ENCODE data around the gene TFCP2.
A peak's percentile ranks its signal among the peaks of the same experiment; 100 is the strongest.

Gene TFCP2

DNA sequence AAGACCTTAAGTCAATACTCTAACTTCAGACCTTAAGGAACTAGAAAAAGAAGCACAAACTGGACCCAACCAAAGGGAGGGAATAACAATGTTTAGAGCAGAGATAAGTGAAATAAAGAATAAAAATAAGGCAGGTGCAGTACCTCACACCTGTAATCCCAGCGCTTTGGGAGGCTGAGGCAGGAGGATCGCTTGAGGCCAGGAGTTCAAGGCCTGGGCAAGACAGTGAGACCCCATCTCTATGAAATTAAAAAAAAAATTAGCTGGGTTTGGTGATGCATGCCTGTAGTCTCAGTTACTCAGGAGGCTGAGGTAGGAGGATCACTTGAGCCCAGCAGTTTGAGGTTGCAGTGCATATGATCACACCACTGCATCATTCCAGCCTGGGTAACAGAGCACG is 9.1 kb downstream of the TFCP2 start:
- no peak for DNase-seq (ENCODE audit: low read depth)

DNA sequence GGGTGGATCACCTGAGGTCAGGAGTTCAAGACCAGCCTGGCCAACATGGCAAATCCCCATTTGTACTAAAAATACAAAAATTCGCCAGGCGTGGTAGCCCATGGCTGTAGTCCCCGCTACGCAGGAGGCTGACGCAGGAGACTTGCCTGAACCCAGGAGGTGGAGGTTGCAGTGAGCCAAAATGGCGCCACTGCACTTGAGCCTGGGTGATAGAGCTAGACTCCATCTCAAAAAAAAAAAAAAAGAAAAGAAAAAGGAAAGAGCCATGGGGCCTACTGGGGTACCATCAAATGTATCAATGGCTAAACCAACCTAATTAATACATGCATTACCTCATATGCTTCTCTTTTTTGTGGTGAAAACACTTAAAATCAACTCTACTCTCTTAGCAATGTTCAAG is 10.7 kb downstream of the TFCP2 start:
- DNase-seq (ENCODE audit: low read depth), result no peak
- no peak overlapping the region for H3K4me3 ChIP-seq (ENCODE audit: low read depth, low read length)

More for the DNA sequence above, 9.1 kb downstream of the TFCP2 start:
- no peak overlapping the region for H3K4me3 ChIP-seq (ENCODE audit: low read depth, low read length)

DNA sequence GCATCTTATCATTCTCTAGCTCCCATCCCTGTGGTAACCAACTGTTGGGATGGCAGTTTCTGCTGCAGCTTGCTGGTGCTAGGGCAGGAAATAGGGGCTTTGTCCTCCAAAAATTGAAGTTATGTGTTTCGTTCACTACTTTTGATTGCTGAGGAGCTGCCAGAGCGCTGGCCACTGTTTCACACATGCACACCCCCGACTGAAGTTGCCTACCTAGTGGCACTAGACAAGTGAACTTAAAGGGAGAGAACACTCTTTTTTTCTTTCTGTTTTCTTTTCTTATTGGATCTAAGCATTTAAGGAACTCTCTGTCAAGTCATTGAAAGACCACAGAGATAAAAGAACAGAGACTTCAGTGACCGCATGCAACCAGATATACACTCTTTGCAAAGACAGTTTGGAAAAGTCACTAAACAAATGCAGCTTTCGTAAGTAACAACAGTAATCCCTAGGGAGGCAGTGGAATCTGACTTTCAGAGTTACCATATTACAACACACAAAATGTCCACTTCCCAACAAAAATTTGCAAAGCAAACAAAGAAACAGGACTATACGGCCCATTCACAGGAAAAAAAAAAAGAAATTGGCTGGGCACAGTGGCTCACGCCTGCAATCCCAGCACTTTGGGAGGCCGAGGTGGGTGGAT is 12.0 kb downstream of the TFCP2 start:
- H3K4me3 ChIP-seq (ENCODE audit: low read depth, low read length), result no peak overlapping the region
- DNase-seq (ENCODE audit: low read depth), result peak; percentile 52

DNA sequence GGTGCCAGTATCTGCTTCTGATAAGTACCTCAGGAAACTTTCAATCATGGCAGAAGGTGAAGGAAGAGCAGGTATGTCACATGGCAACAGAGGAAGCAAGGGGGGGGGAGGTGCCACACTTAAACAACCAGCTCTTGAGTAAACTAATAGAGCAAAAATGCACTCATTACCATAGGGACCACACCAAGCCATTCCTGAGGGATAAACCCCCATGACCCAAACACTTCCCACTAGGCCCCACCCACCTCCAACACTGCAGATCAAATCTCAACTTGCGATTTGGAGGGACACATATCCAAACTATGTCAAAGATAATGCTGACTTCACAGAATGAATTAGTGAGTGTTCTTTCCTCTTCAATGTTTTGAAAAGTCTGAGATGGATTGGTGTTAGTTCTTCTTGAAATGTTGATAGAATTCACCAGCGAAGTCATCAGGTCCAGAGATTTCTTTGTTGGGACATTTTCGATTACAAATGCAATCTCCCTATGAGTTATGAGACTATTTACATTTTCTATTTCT is 16.6 kb downstream of the TFCP2 start:
- no peak for DNase-seq (ENCODE audit: low read depth)
- H3K4me3 ChIP-seq (ENCODE audit: low read depth, low read length), result no peak overlapping the region

DNA sequence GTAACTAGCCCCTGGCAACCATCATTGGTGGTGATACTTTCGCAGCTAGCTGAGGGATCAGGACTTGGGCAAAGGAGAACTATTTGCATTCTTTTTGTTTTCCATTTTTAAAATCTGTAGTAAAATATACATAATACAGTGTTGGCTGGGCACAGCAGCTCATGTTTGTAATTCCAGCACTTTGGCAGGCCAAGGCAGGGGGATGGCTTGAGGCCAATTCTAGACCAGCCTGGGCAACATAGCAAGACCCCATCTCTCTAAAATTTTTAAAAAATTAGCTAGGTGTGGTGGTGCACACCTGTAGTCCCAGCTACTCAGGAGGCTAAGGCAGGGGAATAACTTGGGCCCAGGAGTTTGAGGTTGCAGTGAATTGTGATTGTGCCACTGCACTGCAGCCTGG is 20.0 kb downstream of the TFCP2 start:
- no peak overlapping the region for H3K4me3 ChIP-seq (ENCODE audit: low read depth, low read length)
- no peak for DNase-seq (ENCODE audit: low read depth)

DNA sequence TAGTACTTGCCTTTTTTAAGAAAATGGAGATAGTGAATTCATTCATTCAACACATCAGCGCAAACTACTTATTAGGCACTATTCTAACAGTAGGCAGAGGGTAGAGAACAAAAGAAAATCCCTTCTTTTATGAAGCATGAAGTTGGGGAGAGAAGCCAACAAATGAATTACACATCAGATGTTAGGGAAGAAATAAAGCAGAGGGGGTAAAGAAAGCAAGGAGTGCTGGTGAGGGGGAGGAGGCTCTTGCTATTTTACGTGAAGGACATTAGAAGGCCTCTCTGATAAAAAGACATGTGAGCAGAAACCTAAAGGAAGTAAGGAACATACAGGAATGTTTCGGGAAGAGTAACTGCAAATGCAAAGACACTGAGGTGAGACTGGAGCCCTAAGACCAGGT is 22.2 kb downstream of the TFCP2 start:
- H3K4me3 ChIP-seq (ENCODE audit: low read depth, low read length), result no peak overlapping the region
- no peak for DNase-seq (ENCODE audit: low read depth)

DNA sequence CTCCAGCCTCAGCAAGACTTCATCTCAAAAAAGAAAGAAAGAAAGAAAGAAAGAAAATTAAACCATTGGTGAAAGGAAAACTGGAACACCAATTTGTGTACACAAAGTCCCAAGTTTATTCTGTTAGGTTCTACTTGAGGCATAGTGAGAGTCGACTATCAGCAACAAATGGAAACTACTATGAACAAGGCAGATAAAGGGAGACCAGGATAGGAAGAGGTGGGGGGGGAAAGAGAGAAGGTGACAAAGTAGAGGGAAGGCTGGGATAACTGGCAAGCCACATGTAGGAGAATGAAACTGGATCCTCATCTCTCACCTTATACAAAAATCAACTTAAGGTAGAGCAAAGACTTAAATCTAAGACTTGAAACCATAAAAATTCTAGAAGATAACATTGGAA is 25.6 kb downstream of the TFCP2 start:
- DNase-seq (ENCODE audit: low read depth), result no peak
- H3K4me3 ChIP-seq (ENCODE audit: low read depth, low read length), result no peak overlapping the region

DNA sequence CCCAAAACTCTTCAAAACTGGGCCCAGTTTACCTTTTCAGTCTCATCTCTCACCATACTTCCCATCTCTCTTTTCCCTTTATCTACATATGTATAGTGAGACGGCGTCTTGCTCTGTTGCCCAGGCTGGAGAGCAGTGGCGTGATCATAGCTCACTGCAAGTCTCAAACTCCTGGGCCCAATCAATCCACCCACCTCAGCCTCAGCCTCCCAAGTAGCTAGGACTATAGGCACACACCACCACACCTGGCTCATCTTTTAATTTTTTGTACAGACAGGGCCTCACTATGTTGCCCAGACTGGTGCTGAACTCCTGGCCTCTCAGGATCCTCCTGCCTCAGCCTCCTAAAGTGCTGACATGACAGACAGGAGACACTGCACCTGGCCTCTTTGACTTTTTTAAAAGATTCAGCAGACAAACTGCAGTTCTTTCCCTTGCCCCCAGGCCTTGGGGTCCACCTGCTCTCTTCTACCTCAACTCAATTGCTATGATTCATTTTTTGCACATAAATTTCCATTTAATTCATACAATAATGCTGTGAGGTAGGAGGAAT is 33.6 kb downstream of the TFCP2 start:
- no peak for DNase-seq (ENCODE audit: low read depth)
- no peak overlapping the region for H3K4me3 ChIP-seq (ENCODE audit: low read depth, low read length)

DNA sequence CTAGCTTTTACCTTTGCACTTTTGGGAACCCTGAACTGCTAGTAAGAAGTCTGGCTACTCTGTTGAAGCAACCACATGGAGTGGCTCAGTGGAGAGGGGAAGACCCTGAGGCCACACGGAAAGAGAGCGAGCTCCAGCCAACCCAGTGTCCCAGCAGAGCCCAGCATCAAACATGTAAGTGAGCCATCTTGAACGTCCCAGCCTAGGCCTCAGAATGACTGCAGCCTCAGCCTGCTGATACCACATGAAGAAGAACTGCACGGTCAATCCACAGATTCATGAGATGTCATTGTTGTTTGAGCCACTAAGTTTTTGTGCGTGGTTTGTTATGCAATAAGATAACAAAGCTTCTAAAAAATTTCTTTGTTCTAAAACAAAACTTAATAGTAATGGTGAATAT is 40.2 kb downstream of the TFCP2 start:
- no peak for DNase-seq (ENCODE audit: low read depth)
- no peak overlapping the region for H3K4me3 ChIP-seq (ENCODE audit: low read depth, low read length)

DNA sequence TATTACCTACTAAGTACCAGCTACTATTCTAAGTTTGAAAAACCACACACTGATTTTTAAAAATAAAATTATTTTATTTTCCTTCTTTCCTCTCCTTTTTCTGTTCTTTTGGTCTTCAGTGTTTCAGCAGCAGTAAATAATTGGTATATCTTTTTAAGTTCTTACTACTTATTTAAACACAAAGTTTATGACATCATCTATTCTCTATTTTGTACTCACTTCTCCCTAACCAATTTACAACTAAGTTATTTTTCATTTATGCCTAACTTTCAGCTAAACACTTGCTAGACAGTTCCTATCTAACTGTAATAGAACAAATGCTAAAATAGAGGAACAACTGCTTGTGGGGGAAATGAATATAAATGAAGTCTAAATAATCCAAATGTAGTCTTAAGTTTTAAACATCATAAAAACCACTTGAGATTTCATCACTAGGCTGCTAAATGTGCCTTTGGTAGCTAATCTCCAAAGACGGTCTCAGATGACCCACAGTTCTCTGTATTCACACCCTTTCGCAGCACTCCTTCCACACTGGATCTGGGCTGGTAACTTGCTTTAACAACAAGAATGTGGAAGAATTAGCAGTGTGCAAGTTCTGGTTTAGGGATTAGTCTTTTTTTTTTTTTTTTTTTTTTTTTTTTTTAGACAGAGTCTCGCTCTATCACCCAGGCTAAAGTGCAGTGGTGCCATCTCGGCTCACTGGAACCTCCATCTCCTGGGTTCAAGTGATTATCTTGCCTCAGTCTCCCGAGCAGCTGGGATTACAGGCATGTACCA is 41.0 kb downstream of the TFCP2 start:
- no peak overlapping the region for H3K4me3 ChIP-seq (ENCODE audit: low read depth, low read length)

DNA sequence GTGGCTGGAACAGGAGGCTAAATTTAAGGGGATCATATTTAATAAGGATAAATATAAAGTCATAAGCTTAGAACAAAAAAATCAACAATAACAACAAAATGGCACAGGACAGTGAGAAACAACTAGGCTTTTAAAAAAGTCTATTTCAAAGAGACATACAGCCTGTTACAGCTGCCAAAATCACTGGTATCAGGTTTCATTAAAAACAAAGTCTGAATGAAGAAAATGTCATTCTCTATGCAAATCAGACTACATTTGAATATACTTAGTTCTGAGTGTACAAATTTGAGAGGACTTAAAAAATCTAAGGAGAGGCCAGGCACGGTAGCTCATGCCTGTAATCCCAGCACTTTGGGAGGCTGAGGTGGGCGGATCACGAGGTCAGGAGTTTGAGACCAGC is 44.0 kb downstream of the TFCP2 start:
- no peak for DNase-seq (ENCODE audit: low read depth)
- no peak overlapping the region for H3K4me3 ChIP-seq (ENCODE audit: low read depth, low read length)

More for the DNA sequence above, 41.0 kb downstream of the TFCP2 start:
- no peak for DNase-seq (ENCODE audit: low read depth)

DNA sequence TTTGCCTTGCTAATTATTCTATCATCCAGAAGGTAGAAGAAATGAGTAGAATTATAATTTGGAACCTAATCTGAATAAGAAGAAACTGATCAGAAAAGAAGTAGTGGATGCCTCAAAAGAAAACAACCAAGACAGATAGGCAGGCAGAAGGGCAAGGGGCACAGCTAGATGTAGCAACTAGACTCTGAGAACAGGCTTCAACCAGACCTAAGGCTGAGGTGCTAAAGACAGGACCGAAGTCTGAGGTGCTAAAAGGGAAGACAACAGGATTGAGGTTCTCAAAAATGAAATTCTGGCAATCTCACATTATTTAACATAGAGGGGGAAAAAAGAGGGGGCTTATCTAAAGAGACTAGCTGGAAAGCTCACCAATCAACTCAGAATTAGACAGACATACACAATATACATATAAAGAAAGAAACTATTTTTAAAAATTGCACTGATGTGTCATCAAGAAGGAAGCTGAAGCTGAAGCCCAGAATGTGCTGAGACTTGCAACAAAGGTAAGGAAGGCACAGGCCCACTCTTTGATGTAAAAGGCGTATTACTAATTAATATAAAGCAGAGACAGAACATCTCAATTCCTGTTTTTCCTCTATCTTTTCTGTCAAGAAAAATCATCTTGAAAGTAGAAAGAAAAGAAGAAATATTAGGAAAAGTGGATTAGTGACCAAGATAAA is 45.7 kb downstream of the TFCP2 start:
- H3K4me3 ChIP-seq (ENCODE audit: low read depth, low read length), result no peak overlapping the region
- no peak for DNase-seq (ENCODE audit: low read depth)

DNA sequence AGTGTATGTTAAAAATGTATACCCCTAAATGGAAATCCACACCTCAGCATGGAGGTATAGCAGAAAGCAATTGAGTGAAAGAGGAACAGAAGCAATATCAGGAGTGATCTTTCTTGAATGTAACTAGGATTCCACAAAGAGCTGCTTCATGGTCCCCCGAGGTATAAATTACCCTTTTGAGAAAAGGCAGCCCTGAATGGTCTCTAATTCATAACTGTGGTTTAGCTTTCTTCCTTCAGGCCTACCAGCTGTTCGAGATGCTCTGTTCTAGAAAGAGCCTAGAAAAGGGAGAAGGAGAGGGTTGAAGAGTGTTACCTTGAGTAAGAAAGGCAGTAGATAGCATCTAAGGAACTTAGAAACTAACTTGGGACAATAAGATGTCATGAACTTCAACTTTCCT is 46.6 kb downstream of the TFCP2 start:
- H3K4me3 ChIP-seq (ENCODE audit: low read depth, low read length), result no peak overlapping the region
- no peak for DNase-seq (ENCODE audit: low read depth)

DNA sequence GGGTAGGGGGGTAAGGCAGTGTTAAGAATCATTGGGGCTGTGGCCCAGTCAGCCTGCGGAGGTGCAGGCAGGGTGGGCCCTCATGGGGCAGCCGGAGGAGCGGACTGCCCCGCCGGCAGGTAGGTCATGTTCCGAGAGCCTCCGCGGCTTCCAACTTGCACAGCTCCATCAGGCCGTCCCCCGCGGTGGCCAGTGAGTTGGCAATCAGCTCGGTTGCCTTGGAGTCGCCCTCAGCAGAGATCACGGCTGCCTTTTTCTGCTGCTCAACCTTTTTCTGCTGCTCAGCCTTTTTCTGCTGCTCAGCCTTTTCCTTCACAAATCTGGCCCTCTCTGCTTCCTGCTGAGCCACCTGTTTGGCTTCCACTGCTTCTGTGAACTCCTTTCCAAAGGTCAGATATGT is 48.4 kb downstream of the TFCP2 start:
- no peak overlapping the region for H3K4me3 ChIP-seq (ENCODE audit: low read depth, low read length)

DNA sequence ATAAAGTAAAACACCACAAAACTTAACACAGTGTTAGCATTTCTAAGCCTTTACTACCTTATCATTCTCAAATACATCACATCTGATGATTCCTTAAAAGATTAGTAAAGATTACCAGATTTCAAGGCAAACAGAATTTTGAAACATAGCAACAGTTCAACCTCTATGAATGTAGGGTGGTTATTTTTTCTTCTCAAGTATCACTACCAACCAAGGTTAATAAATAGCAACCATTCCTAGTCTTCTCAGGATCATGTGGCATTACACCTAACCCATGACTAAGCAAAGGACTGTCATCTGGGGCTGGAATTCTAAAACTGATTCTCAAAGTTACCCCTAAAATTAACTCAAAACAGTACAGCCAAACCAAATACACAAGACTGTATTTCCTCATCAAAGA is 50.1 kb downstream of the TFCP2 start:
- H3K4me3 ChIP-seq (ENCODE audit: low read depth, low read length), result no peak overlapping the region
- DNase-seq (ENCODE audit: low read depth), result no peak

More for the DNA sequence above, 48.4 kb downstream of the TFCP2 start:
- DNase-seq (ENCODE audit: low read depth), result no peak

DNA sequence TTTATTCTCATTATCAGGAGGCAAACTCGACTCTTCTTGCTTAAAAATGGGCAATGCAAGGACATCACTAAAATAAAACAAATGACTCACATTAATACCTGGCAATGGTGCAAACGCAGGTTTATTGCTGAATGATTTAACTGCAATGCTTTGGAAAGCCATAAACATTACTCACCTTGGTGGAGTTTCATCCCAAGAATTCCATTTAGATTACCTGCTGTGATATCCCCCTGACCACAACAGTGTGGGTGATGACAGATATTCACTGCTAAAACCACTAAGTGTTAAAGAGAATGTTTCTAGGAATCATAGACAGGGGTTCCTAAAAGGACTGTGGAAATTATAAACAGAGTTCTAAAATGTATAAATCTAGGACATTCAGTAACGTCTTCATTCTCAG is 54.2 kb downstream of the TFCP2 start:
- no peak overlapping the region for H3K4me3 ChIP-seq (ENCODE audit: low read depth, low read length)
- no peak for DNase-seq (ENCODE audit: low read depth)

DNA sequence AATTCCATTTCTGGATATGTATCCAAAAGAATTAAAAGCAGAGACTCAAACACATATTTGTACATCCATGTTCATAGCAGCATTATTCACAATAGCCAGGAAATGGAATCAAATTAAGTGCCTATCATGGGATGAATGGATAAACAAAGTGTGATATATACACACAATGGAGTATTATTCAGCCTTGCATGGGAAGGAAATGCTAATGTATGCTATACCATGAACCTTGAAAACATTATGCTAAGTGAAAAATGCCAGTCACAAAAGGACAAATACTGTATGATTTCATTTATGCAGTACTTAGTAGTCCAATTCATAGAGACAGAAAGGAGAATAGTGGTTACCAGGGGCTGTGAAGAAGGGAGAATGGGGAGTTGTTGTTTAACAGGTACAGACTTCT is 57.4 kb downstream of the TFCP2 start:
- H3K4me3 ChIP-seq (ENCODE audit: low read depth, low read length), result no peak overlapping the region
- no peak for DNase-seq (ENCODE audit: low read depth)

DNA sequence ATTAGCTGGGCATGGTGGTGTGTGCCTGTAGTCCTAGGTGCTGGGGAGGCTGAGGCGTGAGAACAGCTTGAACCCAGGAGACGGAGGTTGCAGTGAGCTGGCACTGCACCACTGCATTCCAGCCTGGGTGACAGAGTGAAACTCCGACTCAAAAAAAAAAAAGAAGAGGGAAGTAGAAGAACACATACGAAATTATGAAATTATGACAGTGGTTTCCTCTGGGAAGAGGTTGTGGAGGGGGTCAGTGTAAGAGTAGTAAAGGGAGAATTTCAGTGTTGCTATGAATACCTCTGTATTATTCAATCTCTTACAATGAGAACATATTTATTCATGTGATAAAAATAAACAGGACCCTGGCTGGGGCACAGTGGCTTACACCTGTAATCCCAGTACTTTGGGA is 64.8 kb downstream of the TFCP2 start:
- no peak for DNase-seq (ENCODE audit: low read depth)
- H3K4me3 ChIP-seq (ENCODE audit: low read depth, low read length), result no peak overlapping the region

DNA sequence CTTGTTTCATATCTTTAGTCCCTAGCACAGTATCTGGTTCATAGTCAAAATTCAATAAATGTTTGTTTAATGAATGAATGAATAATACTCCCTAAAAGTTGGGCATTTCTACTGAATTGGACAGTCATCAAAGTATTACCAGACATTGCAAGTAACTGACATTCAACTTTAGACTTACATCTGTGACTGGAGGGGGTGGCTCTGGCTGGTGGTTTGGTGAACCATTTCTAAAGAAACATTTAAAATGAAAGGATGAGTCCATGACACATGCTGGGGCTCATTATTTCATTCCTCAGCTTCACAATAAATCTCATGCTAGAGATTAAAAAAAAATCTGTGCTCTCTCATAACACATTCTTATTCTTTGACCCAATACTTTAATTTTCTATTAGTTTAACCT is 69.0 kb downstream of the TFCP2 start:
- H3K4me3 ChIP-seq (ENCODE audit: low read depth, low read length), result no peak overlapping the region
- DNase-seq (ENCODE audit: low read depth), result no peak

DNA sequence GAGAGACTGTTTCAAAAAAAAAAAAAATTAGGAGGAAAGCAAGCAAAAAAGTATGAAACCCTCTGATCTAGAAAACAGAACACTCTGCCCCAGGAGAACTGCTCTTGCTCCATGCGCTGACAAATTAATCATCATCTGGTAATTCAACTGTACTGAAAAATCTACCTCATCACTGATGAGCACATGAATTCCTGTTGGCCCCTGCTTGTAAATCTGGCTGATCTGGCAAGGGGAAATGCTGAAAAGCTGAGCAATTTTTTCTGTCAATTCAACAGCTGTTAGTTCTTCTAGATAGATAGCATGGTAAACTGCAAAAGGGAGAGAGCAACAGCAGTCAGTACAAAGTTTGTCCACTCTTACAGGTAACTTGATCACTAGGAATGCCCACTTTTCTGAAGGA is 74.3 kb downstream of the TFCP2 start:
- peak; percentile 45 for DNase-seq (ENCODE audit: low read depth)
- no peak overlapping the region for H3K4me3 ChIP-seq (ENCODE audit: low read depth, low read length)

Data from skeletal muscle cell (primary cell).